ENCODE data around the gene CAP1. TPM values are rescaled to one million over a fixed set of nuclear protein-coding genes. Genes with fewer than 3 reads are reported as not detected.
"Not testable (repeated sequence)": the region's sequence is repeated elsewhere in the genome, so short reads cannot be mapped to it uniquely, and the experiment has no call there.

The CAP1 gene
- total RNA-seq, 1 donor: 137 TPM

- peak in 1 of 3 donors; percentile 61 for DNase-seq (ENCODE audit: low read depth in 2 of 3, low spot score in 2 of 3)
Measured at GRCh38 chr1:40029608-40030007, 10.9 kb upstream of the CAP1 start.

GRCh38 chr1:40030528-40031135 is 9.9 kb upstream of the CAP1 start:
- no peak for DNase-seq (ENCODE audit: low read depth in 2 of 3, low spot score in 2 of 3)

GRCh38 chr1:40032240-40032891 is 8.2 kb upstream of the CAP1 start:
- peak in 2 of 3 donors; percentile 60 to 72 for DNase-seq (ENCODE audit: low read depth in 2 of 3, low spot score in 2 of 3)

- DNase-seq (ENCODE audit: low read depth in 2 of 3, low spot score in 2 of 3): peak in 2 of 3 donors; percentile 48 to 68
Measured at GRCh38 chr1:40034869-40035268, 5.7 kb upstream of the CAP1 start.

- peak in 2 of 3 donors; percentile 64 to 74 for DNase-seq (ENCODE audit: low read depth in 2 of 3, low spot score in 2 of 3)
Measured at GRCh38 chr1:40036574-40036973, 4.0 kb upstream of the CAP1 start.

- DNase-seq (ENCODE audit: low read depth in 2 of 3, low spot score in 2 of 3): not testable (repeated sequence)
Measured at GRCh38 chr1:40037254-40037653, 3.3 kb upstream of the CAP1 start.

GRCh38 chr1:40038697-40039096 is 1.8 kb upstream of the CAP1 start:
- DNase-seq (ENCODE audit: low read depth in 2 of 3, low spot score in 2 of 3): no peak

- DNase-seq (ENCODE audit: low read depth in 2 of 3, low spot score in 2 of 3): peak in 2 of 3 donors; percentile 56 to 75
Measured at GRCh38 chr1:40039245-40039756, 1.2 kb upstream of the CAP1 start.

- peak in 2 of 3 donors; percentile 37 to 43 for DNase-seq (ENCODE audit: low read depth in 2 of 3, low spot score in 2 of 3)
Measured at GRCh38 chr1:40039757-40040510, 595 bp upstream of the CAP1 start.

- DNase-seq (ENCODE audit: low read depth in 2 of 3, low spot score in 2 of 3): no peak
Measured at GRCh38 chr1:40041466-40041838, 923 bp downstream of the CAP1 start.

- no peak for DNase-seq (ENCODE audit: low read depth in 2 of 3, low spot score in 2 of 3)
Measured at GRCh38 chr1:40042341-40042740, 1.8 kb downstream of the CAP1 start.

GRCh38 chr1:40044110-40044509 is 3.6 kb downstream of the CAP1 start:
- DNase-seq (ENCODE audit: low read depth in 2 of 3, low spot score in 2 of 3): peak in 1 of 3 donors; percentile 33

- no peak for DNase-seq (ENCODE audit: low read depth in 2 of 3, low spot score in 2 of 3)
Measured at GRCh38 chr1:40045182-40045581, 4.7 kb downstream of the CAP1 start.

GRCh38 chr1:40045766-40046165 is 5.2 kb downstream of the CAP1 start:
- DNase-seq (ENCODE audit: low read depth in 2 of 3, low spot score in 2 of 3): no peak

- no peak for DNase-seq (ENCODE audit: low read depth in 2 of 3, low spot score in 2 of 3)
Measured at GRCh38 chr1:40047276-40047675, 6.7 kb downstream of the CAP1 start.

GRCh38 chr1:40047769-40048168 is 7.2 kb downstream of the CAP1 start:
- DNase-seq (ENCODE audit: low read depth in 2 of 3, low spot score in 2 of 3): no peak

GRCh38 chr1:40049725-40050124 is 9.2 kb downstream of the CAP1 start:
- DNase-seq (ENCODE audit: low read depth in 2 of 3, low spot score in 2 of 3): no peak

- DNase-seq (ENCODE audit: low read depth in 2 of 3, low spot score in 2 of 3): peak in 1 of 3 donors; percentile 36
Measured at GRCh38 chr1:40050863-40051262, 10.3 kb downstream of the CAP1 start.

- no peak for DNase-seq (ENCODE audit: low read depth in 2 of 3, low spot score in 2 of 3)
Measured at GRCh38 chr1:40053138-40053887, 12.8 kb downstream of the CAP1 start.

GRCh38 chr1:40056519-40057309 is 16.2 kb downstream of the CAP1 start:
- no peak for DNase-seq (ENCODE audit: low read depth in 2 of 3, low spot score in 2 of 3)

Data from hematopoietic multipotent progenitor cell (in vitro differentiated cells).